Fibroblast of lung (primary cell): Measurements from ENCODE around the gene PREP. TPM values are rescaled to one million over a fixed set of nuclear protein-coding genes. Genes with fewer than 3 reads are reported as not detected.
A peak's percentile ranks its signal among the peaks of the same experiment; 100 is the strongest.

Source experiments
- DNase-seq, 2 donors: peaks; one replicate each; pipeline versions ENCODE4 v3.0.0 to v3.0.0-alpha.2; 2010; ENCODE audit warnings: low read depth in 2 of 2
- H2AFZ ChIP-seq: 2 replicates; pipeline ENCODE4 v1.5.1; 2012; ENCODE audit warnings: low read length, control low read depth, inconsistent platforms
- H3K27ac ChIP-seq: 2 replicates; pipeline ENCODE4 v1.5.1; 2011; ENCODE audit warnings: low read length, control low read depth; ENCODE audit not compliant: insufficient read depth
- H3K27me3 ChIP-seq: 2 replicates; pipeline ENCODE4 v1.5.1; 2011; ENCODE audit warnings: mild to moderate bottlenecking, low read length; ENCODE audit not compliant: control insufficient read depth, insufficient read depth
- H3K36me3 ChIP-seq: 2 replicates; pipeline ENCODE4 v1.5.1; 2011; ENCODE audit warnings: low read length; ENCODE audit not compliant: control insufficient read depth, insufficient read depth
- H3K4me1 ChIP-seq: 2 replicates; pipeline ENCODE4 v1.5.1; 2011; ENCODE audit warnings: low read length; ENCODE audit not compliant: control insufficient read depth, insufficient read depth; ENCODE audit errors: extremely low read depth
- H3K4me2 ChIP-seq: 2 replicates; pipeline ENCODE4 v1.5.1; 2011; ENCODE audit warnings: low read length, control low read depth; ENCODE audit not compliant: insufficient read depth; ENCODE audit errors: extremely low read depth
- H3K4me3 ChIP-seq, 4 experiments: fragments of 200-600 bp in 1 of 4; sonication (generic) in 1 of 4; replicated peaks in 1 of 4; 2 replicates each; pipeline ENCODE4 v1.5.1; 2011 to 2016; ENCODE audit warnings: low read length in 4 of 4, low read depth in 3 of 4, mild to moderate bottlenecking in 3 of 4, control low read depth in 2 of 4, inconsistent platforms in 1 of 4, mixed read lengths in 1 of 4; ENCODE audit not compliant: insufficient read depth in 1 of 4; ENCODE audit errors: control extremely low read depth in 1 of 4
- H3K79me2 ChIP-seq: 2 replicates; pipeline ENCODE4 v1.5.1; 2012; ENCODE audit warnings: mild to moderate bottlenecking, low read length, inconsistent platforms; ENCODE audit not compliant: control insufficient read depth, insufficient read depth
- H3K9ac ChIP-seq: 2 replicates; pipeline ENCODE4 v1.5.1; 2011; ENCODE audit warnings: mild to moderate bottlenecking, low read length, control low read depth; ENCODE audit not compliant: insufficient read depth
- H3K9me3 ChIP-seq: 2 replicates; pipeline ENCODE4 v1.5.1; 2012; ENCODE audit warnings: low read depth, low read length; ENCODE audit not compliant: control insufficient read depth, insufficient read depth
- H4K20me1 ChIP-seq: 2 replicates; pipeline ENCODE4 v1.5.1; 2011; ENCODE audit warnings: low read length; ENCODE audit not compliant: control insufficient read depth, insufficient read depth; ENCODE audit errors: extremely low read depth
- EZH2 ChIP-seq: IDR thresholded peaks from 2 replicates; pipeline ENCODE4 v1.5.1; 2012; ENCODE audit warnings: low read length, control low read depth, mild to moderate bottlenecking; ENCODE audit errors: missing control alignments
- polyA plus RNA-seq, 2 donors: library from polyadenylated mRNA; depleted of rRNA in 1 of 2; stranded (reverse) in 1 of 2; unstranded in 1 of 2; fragments of >200 nt; gene quantifications; 2 replicates each; pipeline ENCODE4 v1.2.1, GENCODE V29; 2011 to 2012; ENCODE audit warnings: missing spikeins in 1 of 2
- total RNA-seq: library from RNA; depleted of rRNA; stranded (reverse); fragments of >200 nt; gene quantifications from 2 replicates; pipeline ENCODE4 v1.2.1, GENCODE V29; 2014
- TF ChIP-seq, protein P1 (sequence below), 2 donors: IDR thresholded peaks in 1 of 2; conservative IDR thresholded peaks in 1 of 2; 1 replicate in 1 of 2; 2 replicates in 1 of 2; pipeline ENCODE4 v1.5.1; 2011 to 2012; ENCODE audit warnings: low read length in 2 of 2, control low read depth in 1 of 2, inconsistent platforms in 1 of 2, low read depth in 1 of 2, mild to moderate bottlenecking in 1 of 2

Gene PREP
- total and polyA plus RNA-seq, 2 donors (not counting 1 experiment from before 2014, with no cell fraction given): 18.3 to 30.7 TPM

DNA sequence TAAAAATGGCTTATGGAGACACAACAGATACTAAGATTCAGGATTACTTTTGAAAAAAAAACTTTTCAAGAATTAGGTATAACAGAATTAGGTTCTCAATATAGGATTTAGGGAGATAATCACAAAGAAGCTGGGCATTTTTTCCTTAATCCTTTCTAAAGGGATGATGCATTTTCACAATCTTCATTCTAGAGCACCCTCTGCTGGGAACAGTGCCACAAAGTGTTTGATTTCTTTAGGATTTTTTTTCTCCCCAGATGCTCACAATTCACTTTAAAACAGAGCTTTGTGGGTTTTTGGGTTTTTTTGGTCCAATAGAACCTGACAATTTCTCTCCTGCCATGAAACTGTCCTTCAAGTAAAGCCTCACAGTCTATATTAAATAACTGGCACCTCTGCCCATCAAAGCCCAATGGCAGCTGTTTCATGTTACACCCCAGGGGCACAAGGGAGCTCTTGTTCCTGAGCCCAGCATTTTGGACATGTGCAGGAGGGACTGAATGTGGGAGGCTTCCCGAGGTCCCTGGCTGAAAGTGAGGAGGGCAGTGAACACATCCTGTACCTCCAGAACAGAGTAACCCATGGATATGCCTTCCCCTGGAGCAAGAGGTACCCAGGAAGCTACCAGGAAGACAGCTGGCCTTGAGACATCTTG, 39.7 kb downstream of the PREP start:
- Histone ChIP-seq H3K27me3 (no peaks in the 10 kb centered on the region), H3K36me3 (no peaks in the 10 kb centered on the region), H4K20me1 (no peaks in the 10 kb centered on the region), H3K4me1 (peaks cover 7% of the 10 kb centered on the region), H3K9ac (no peak overlapping the region), H3K9me3 (no peaks in the 10 kb centered on the region), H3K79me2 (no peaks in the 10 kb centered on the region), H3K4me2 (no peak overlapping the region), H3K27ac (no peak overlapping the region), H2AFZ (no peak overlapping the region), H3K4me3 (no peak overlapping the region)
- TF ChIP-seq EZH2: no peak
- TF ChIP-seq, protein P1, sequence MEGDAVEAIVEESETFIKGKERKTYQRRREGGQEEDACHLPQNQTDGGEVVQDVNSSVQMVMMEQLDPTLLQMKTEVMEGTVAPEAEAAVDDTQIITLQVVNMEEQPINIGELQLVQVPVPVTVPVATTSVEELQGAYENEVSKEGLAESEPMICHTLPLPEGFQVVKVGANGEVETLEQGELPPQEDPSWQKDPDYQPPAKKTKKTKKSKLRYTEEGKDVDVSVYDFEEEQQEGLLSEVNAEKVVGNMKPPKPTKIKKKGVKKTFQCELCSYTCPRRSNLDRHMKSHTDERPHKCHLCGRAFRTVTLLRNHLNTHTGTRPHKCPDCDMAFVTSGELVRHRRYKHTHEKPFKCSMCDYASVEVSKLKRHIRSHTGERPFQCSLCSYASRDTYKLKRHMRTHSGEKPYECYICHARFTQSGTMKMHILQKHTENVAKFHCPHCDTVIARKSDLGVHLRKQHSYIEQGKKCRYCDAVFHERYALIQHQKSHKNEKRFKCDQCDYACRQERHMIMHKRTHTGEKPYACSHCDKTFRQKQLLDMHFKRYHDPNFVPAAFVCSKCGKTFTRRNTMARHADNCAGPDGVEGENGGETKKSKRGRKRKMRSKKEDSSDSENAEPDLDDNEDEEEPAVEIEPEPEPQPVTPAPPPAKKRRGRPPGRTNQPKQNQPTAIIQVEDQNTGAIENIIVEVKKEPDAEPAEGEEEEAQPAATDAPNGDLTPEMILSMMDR (conservative IDR thresholded peaks at IDR 0.05 in 1 of 2, IDR thresholded peaks at IDR 0.05 in 1 of 2; ENCODE audit: low read depth in 1 of 2, low read length in 2 of 2): peak; percentile 47 to 56
- peak; percentile 25 to 60 for DNase-seq

DNA sequence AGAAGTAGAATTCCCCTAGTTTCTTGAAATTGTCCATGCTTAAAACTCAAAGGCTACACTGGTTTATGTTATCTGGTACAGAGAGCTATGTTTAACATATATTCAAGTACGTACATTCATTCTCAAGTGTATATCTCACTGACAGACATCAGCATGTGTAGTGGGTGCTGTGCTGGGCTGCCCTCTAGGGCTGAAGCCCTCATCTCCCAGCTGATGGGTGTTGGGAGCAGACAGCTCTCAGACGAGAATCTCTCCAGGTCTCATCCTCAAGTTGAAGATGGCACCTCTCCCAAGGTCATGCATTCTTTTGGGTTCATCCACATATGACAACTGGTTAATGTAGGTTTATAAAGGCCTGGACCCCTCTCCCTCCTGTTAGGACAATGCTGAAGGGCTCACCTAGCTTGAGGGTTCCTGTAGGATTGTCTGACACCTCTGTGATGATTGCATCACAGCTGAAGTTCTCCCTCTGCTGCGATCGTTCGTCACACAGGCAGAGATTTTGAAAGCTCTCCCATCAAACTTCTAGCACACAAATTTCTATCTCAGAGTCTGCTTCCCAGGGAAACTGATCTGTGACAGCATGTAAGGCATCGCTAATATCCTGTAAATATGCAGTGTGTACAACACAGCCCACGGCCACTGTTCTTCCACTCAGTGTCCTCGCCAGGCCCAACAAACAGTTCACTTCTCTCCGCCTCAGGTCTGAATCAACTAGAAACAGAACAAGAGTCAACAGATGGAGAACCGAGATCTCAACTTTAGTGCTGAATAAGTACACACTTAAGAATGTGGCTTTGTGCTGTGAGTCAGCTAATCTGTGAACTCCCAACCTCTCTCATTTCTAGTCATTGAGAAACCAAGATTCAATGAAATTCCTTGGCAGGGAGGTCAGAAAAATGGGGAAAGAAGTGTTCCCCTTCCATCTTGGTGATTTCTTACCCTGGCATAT, 43.2 kb downstream of the PREP start:
- no peak overlapping the region for H2AFZ ChIP-seq
- no peak overlapping the region for H3K9ac ChIP-seq
- H3K4me2 ChIP-seq: peak overlapping the region; percentile 51

DNA sequence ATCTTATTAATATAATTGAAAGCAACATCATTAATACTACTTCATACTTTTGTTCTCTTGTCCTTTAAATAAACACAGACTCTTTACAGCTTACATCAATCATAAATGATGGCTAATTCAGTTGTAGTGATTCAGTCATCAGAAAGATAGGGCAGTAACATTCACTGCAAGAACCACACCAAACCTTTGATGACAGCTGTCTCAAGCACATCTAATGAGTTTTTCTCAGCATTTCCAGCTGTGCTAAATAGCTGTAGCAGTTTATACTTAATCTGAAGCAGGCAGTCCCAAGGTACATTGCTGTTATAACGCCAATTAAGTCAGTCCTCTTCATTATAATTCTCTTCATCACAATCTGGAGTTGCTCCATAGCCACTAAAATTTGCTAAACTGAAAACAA, 45.7 kb downstream of the PREP start:
- DNase-seq: no peak

More for the DNA sequence above, 43.2 kb downstream of the PREP start:
- H3K4me1 ChIP-seq: peaks cover 7% of the 10 kb centered on the region
- H3K4me3 ChIP-seq: no peak overlapping the region
- DNase-seq: peak; percentile 91 to 96
- H3K27me3 ChIP-seq: no peaks in the 10 kb centered on the region
- H3K9me3 ChIP-seq: no peaks in the 10 kb centered on the region
- peak overlapping the region; percentile 27 for H3K27ac ChIP-seq
- TF ChIP-seq EZH2: no peak
- TF ChIP-seq, protein P1 (conservative IDR thresholded peaks at IDR 0.05 in 1 of 2, IDR thresholded peaks at IDR 0.05 in 1 of 2; ENCODE audit: low read depth in 1 of 2, low read length in 2 of 2): peak in 1 of 2 donors; percentile 3
- H4K20me1 ChIP-seq: no peaks in the 10 kb centered on the region
- H3K79me2 ChIP-seq: no peaks in the 10 kb centered on the region
- H3K36me3 ChIP-seq: no peaks in the 10 kb centered on the region

More for the DNA sequence above, 45.7 kb downstream of the PREP start:
- no peaks in the 10 kb centered on the region for H3K79me2 ChIP-seq
- peaks cover 7% of the 10 kb centered on the region for H3K4me1 ChIP-seq
- no peaks in the 10 kb centered on the region for H3K9me3 ChIP-seq
- H2AFZ ChIP-seq: no peak overlapping the region
- H3K27ac ChIP-seq: no peak overlapping the region
- no peak overlapping the region for H3K4me3 ChIP-seq
- H3K27me3 ChIP-seq: no peaks in the 10 kb centered on the region
- H3K36me3 ChIP-seq: no peaks in the 10 kb centered on the region
- no peaks in the 10 kb centered on the region for H4K20me1 ChIP-seq
- no peak overlapping the region for H3K4me2 ChIP-seq
- TF ChIP-seq, protein P1 (conservative IDR thresholded peaks at IDR 0.05 in 1 of 2, IDR thresholded peaks at IDR 0.05 in 1 of 2; ENCODE audit: low read depth in 1 of 2, low read length in 2 of 2): no peak
- TF ChIP-seq EZH2: no peak
- H3K9ac ChIP-seq: no peak overlapping the region
